Suprapubic skin (tissue), 4 donors: ENCODE data around the gene C1orf35. TPM values are rescaled to one million over a fixed set of nuclear protein-coding genes. Genes with fewer than 3 reads are reported as not detected.

ENCODE experiments used
- DNase-seq, 2 donors: peaks; one replicate each; pipeline ENCODE4 v3.0.0-alpha.2; 2019; ENCODE audit warnings: low spot score in 2 of 2
- H3K27ac ChIP-seq: fragments of 200-600 bp; sonication (generic); one replicate; pipeline ENCODE4 v1.5.1; 2019
- H3K27me3 ChIP-seq: fragments of 200-600 bp; sonication (generic); one replicate; pipeline ENCODE4 v1.5.1; 2019
- H3K36me3 ChIP-seq: fragments of 200-600 bp; sonication (generic); one replicate; pipeline ENCODE4 v1.5.1; 2019
- H3K4me1 ChIP-seq: fragments of 200-600 bp; sonication (generic); one replicate; pipeline ENCODE4 v1.5.1; 2019
- H3K4me3 ChIP-seq: fragments of 200-600 bp; sonication (generic); one replicate; pipeline ENCODE4 v1.5.1; 2019; ENCODE audit warnings: mild to moderate bottlenecking
- H3K9me3 ChIP-seq: fragments of 200-600 bp; sonication (generic); one replicate; pipeline ENCODE4 v1.5.1; 2019
- EP300 ChIP-seq: sonication (generic); formaldehyde crosslinking; IDR thresholded peaks from one replicate; pipeline ENCODE4 v1.6.1; 2017; ENCODE audit warnings: antibody characterized with exemption
- POLR2A ChIP-seq, 2 donors: fragments of 450-650 bp; IDR thresholded peaks; one replicate each; pipeline ENCODE4 v1.6.1; 2017; ENCODE audit warnings: antibody characterized with exemption in 2 of 2, mild to moderate bottlenecking in 2 of 2, moderate library complexity in 2 of 2
- POLR2AphosphoS5 ChIP-seq, 3 donors: sonication (generic); formaldehyde crosslinking; IDR thresholded peaks; one replicate each; pipeline ENCODE4 v1.6.1; 2017; ENCODE audit warnings: antibody characterized with exemption in 3 of 3
- WGBS: methylation state at CpG from one replicate; pipeline ENCODE4 v1.1.5; 2018; 5-methylcytosine and 5-hydroxymethylcytosine counted together
- total RNA-seq, 4 donors: library from RNA; depleted of rRNA; stranded (reverse); fragments of >200 nt; gene quantifications; one replicate each; pipeline ENCODE4 v1.1.0, GENCODE V29; 2016
- TF ChIP-seq, protein P1 (sequence below), 2 donors: fragments of 200-600 bp in 1 of 2; fragments of 450-650 bp in 1 of 2; sonication (generic) in 1 of 2; IDR thresholded peaks; one replicate each; pipeline ENCODE4 v1.5.1; 2016 to 2019; ENCODE audit warnings: antibody characterized with exemption in 2 of 2, mild to moderate bottlenecking in 1 of 2, moderate library complexity in 1 of 2

The C1orf35 gene
- total RNA-seq, 4 donors from 2014 or later: 10.6 to 32.3 (median 17.1) TPM

- DNase-seq: peak; percentile 47 to 62
- Histone ChIP-seq H3K9me3 (no peaks in the 10 kb centered on the region), H3K4me3 (no peak overlapping the region), H3K27me3 (peaks cover 11% of the 10 kb centered on the region), H3K4me1 (no peaks in the 10 kb centered on the region), H3K36me3 (no peaks in the 10 kb centered on the region), H3K27ac (no peak overlapping the region)
- TF ChIP-seq POLR2A (IDR thresholded peaks at IDR 0.05): no peak
- TF ChIP-seq POLR2AphosphoS5 (IDR thresholded peaks at IDR 0.05): no peak
- TF ChIP-seq, protein P1, sequence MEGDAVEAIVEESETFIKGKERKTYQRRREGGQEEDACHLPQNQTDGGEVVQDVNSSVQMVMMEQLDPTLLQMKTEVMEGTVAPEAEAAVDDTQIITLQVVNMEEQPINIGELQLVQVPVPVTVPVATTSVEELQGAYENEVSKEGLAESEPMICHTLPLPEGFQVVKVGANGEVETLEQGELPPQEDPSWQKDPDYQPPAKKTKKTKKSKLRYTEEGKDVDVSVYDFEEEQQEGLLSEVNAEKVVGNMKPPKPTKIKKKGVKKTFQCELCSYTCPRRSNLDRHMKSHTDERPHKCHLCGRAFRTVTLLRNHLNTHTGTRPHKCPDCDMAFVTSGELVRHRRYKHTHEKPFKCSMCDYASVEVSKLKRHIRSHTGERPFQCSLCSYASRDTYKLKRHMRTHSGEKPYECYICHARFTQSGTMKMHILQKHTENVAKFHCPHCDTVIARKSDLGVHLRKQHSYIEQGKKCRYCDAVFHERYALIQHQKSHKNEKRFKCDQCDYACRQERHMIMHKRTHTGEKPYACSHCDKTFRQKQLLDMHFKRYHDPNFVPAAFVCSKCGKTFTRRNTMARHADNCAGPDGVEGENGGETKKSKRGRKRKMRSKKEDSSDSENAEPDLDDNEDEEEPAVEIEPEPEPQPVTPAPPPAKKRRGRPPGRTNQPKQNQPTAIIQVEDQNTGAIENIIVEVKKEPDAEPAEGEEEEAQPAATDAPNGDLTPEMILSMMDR (IDR thresholded peaks at IDR 0.05): no peak
- no peak for TF ChIP-seq EP300
- no CpG with 5 or more reads among the region's 5 CpGs for WGBS
These were observed 30.5 kb downstream of the C1orf35 start for GRCh38 chr1:228072658-228073043.

GRCh38 chr1:228071839-228072657 lies 31.1 kb downstream of the C1orf35 start:
- H3K27me3 ChIP-seq: peaks cover 17% of the 10 kb centered on the region
- no peak overlapping the region for H3K27ac ChIP-seq
- H3K4me1 ChIP-seq: no peaks in the 10 kb centered on the region
- peak in 1 of 2 donors; percentile 68 for DNase-seq
- TF ChIP-seq, protein P1 (IDR thresholded peaks at IDR 0.05): no peak
- TF ChIP-seq POLR2AphosphoS5 (IDR thresholded peaks at IDR 0.05) (no peak), EP300 (no peak), POLR2A (IDR thresholded peaks at IDR 0.05) (no peak)
- no peaks in the 10 kb centered on the region for H3K9me3 ChIP-seq
- 70% methylated on average over 6 of the region's 7 CpGs for WGBS
- H3K36me3 ChIP-seq: no peaks in the 10 kb centered on the region
- no peak overlapping the region for H3K4me3 ChIP-seq

- H3K27ac ChIP-seq: no peak overlapping the region
- H3K4me3 ChIP-seq: no peak overlapping the region
- DNase-seq: no peak
- H3K9me3 ChIP-seq: no peaks in the 10 kb centered on the region
- 72% methylated on average over 3 of the region's 3 CpGs for WGBS
- H3K4me1 ChIP-seq: no peaks in the 10 kb centered on the region
- no peaks in the 10 kb centered on the region for H3K36me3 ChIP-seq
- TF ChIP-seq, protein P1 (IDR thresholded peaks at IDR 0.05): no peak
- TF ChIP-seq POLR2A (IDR thresholded peaks at IDR 0.05) (no peak), EP300 (no peak), POLR2AphosphoS5 (IDR thresholded peaks at IDR 0.05) (no peak)
- peaks cover 28% of the 10 kb centered on the region for H3K27me3 ChIP-seq
These were observed 32.3 kb downstream of the C1orf35 start for GRCh38 chr1:228070851-228071250.

GRCh38 chr1:228070173-228070572 lies 33.0 kb downstream of the C1orf35 start:
- WGBS: 62% methylated on average over 2 of the region's 2 CpGs
- Histone ChIP-seq H3K4me3 (no peak overlapping the region), H3K27me3 (peaks cover 35% of the 10 kb centered on the region), H3K27ac (no peak overlapping the region), H3K36me3 (no peaks in the 10 kb centered on the region), H3K9me3 (no peaks in the 10 kb centered on the region), H3K4me1 (no peaks in the 10 kb centered on the region)
- TF ChIP-seq POLR2AphosphoS5 (IDR thresholded peaks at IDR 0.05) (no peak), POLR2A (IDR thresholded peaks at IDR 0.05) (no peak), EP300 (no peak)
- TF ChIP-seq, protein P1 (IDR thresholded peaks at IDR 0.05): no peak
- DNase-seq: no peak

DNA sequence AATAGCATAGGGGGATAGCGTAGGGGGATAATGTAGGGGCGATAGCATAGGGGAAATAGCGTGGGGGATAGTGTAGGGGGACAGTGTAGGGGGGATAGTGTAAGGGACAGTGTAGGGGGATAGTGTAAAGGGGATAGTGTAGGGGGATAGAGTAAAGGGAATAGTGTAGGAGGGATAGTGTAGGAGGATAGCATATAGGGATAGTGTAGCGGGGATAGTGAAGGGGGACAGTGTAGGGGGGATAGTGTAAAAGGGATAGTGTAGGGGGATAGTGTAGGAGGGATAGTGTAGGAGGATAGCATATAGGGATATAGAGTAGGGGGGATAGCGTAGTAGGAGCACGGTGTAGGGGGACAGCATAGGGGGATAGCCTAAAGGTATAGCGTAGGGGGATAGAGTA lies 34.8 kb downstream of the C1orf35 start:
- no peak overlapping the region for H3K4me3 ChIP-seq
- TF ChIP-seq, protein P1 (IDR thresholded peaks at IDR 0.05): no peak
- peaks cover 51% of the 10 kb centered on the region for H3K27me3 ChIP-seq
- no peak for DNase-seq
- WGBS: 74% methylated on average over 7 of the region's 7 CpGs
- no peaks in the 10 kb centered on the region for H3K36me3 ChIP-seq
- no peaks in the 10 kb centered on the region for H3K4me1 ChIP-seq
- no peak overlapping the region for H3K27ac ChIP-seq
- H3K9me3 ChIP-seq: no peaks in the 10 kb centered on the region
